WI38 (cell line): ENCODE data around the gene ERLEC1.
"Not testable (repeated sequence)": the region's sequence is repeated elsewhere in the genome, so short reads cannot be mapped to it uniquely, and the experiment has no call there.

Experiments used
- H3K4me3 ChIP-seq: 2 replicates; pipeline ENCODE4 v1.5.1; 2011; ENCODE audit warnings: low read depth, mild to moderate bottlenecking, control low read depth, low read length
- CTCF ChIP-seq: IDR thresholded peaks from 2 replicates; pipeline ENCODE4 v1.5.1; 2012; ENCODE audit warnings: low read depth, mild to moderate bottlenecking, control low read depth, low read length

ERLEC1 gene

GRCh38 chr2:53821810-53822209 lies 35.0 kb downstream of the ERLEC1 start:
- TF ChIP-seq CTCF: no peak
- no peak overlapping the region for H3K4me3 ChIP-seq

DNA sequence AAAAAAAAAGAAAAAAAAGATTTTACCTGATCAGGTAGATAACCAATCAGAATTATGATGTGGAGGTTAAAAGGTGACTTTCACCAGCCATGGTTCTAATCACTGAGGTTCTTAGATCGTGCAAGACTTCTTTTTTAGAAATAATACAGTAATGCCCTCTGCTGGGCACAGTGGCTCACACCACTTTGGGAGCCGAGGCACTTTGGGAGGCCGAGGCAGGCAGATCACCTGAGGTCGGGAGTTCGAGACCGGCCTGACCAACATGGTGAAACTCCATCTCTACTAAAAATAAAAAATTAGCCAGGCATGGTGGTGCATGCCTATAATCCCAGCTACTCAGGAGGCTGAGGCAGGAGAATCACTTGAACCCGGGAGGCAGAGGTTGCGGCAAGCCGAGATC lies 36.8 kb downstream of the ERLEC1 start:
- not testable (repeated sequence) for H3K4me3 ChIP-seq

DNA sequence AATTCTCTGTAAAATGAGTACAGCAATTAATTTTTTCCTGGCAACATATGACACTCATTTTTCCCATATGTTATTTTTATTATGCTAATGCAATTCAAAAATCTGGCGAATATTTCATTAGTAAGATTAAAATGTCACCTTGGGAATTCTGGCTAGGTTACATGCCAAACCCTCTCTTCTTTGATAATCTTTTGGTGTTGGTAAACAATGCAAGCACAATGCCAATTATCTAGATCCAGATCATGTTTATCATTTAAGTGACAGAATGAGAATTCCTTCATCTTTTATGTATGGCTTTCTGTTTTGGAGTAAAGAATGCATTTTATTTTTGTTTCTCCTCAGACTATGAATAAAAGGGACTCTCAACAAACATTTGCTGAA lies 39.2 kb downstream of the ERLEC1 start:
- no peak for TF ChIP-seq CTCF

DNA sequence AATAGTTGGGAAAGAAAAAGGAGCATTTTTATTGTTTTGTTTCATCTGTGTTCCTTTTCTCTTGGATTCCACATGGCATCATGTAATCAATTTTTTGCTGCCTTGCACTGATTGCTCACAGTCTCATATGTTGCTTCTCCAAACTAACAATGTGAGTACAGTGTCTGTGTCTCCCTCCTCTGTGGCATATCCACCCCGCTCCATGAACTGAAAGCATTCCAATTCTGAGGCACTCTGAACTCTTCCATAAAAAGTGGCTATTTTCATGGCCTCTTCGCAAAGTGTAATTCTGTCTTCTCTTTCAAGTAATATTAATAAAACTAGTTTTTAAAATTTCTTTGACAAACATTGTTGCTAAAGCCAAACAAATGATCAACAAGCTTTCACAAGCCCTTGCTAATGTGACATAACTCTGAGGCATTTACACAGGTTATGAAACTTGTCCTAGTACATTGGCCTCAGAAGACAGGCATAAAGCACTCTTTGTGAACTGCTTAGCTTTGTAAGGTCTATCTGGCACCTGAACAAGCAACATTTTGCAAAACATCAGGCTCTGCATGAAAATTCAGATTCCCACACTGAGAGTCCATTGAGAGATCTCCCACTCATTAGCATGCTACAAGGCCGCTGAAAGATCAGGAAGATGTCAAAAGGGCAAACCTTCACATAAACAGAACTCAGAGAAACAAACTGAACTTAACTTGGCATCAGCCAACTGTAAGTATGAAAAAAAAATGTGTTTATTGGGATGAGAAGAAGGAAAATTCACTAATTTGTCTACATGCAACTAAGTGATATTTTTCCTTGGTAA lies 39.9 kb downstream of the ERLEC1 start:
- H3K4me3 ChIP-seq: no peak overlapping the region
- TF ChIP-seq CTCF: no peak

More for the DNA sequence above, 39.2 kb downstream of the ERLEC1 start:
- H3K4me3 ChIP-seq: no peak overlapping the region

DNA sequence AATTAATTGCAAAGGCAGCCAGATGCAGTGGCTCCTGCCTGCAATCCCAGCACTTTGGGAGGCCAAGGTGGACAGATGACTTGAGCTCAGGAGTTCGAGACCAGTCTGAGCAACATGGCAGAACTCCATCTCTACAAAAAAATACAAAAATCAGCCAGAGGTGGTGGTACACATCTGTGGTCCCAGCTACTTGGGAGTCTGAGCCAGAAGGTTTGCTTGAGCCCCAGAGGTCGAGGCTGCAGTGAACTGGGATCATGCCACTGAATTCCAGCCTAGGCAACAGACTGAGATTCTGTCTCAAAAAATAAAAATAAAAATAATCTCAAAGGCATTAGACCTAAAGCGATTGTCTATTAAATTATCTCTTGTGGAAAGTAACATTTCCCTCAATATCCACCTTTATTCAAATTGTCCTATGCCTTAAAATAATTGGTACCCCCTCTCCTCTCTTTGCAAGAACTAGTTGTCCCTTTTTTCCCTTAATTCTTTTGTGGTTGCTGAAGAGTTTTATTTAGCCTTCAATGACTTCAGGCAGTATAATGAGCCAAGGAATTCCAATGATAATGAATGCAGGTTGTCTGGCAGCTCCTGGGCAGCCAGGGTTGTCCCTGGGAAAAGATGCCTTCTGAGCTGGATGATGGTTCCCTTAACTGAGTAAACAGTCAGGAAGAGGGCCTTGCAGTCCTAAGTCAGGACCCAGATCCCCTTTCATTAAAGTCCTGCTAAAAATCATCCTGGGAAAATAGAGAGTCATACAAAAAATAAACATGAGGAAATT lies 40.7 kb downstream of the ERLEC1 start:
- H3K4me3 ChIP-seq: no peak overlapping the region
- no peak for TF ChIP-seq CTCF

DNA sequence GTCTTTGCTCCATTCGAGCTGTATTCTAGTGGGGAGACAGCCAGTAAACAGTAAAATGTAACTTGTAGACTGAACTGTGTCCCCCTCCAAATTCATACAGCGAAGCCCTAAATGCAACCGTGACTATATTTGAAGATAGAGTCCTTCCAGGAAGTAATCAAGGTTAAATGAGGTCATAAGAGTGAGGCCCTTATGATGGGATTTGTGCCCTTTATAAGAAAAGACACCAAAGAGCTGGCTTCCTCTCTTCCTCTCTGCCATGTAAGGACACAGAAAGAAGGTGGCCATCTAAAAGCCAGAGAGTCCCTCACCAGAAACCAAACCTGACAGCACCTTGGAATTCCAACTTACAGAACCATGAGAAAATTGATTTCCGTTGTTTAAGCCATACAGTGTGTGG lies 41.5 kb downstream of the ERLEC1 start:
- TF ChIP-seq CTCF: no peak
- H3K4me3 ChIP-seq: no peak overlapping the region

DNA sequence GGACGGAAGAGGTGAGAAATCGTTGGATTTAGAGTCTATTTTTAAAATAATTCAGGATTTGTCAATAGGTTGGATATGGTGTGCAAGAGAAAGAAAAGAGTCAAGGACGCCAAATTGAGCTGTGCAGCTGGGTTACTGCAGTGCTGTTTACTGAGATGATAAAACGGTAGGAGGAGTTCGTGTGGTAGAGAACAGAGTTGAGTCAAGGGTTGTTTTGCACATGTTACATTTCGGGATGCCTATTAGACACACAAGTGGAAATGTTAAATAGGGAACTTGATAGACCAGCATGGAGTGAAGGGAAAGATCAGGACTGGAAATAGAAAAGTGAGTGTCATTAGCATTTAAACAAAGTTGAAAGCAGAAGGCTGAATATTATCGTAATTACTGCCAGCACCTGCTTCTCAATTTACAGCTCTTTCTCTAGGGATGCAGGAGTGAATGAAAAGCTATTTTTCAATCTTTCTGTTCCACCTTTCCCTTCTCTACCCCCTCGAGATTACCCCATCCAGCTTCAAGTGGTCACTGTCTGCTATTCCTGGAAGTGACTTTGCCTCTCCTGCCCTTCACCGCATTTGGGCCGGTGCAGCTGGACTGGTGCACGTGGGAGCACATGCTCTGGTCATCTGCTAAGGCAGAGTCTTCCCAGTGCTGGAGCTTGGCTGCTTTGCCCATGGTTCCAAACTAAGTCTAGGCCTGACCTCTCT lies 42.6 kb downstream of the ERLEC1 start:
- H3K4me3 ChIP-seq: no peak overlapping the region
- TF ChIP-seq CTCF: no peak

GRCh38 chr2:53829980-53830290 lies 43.1 kb downstream of the ERLEC1 start:
- H3K4me3 ChIP-seq: not testable (repeated sequence)
